Stimulated activated CD4-positive, alpha-beta T cell treated with anti-CD3 and anti-CD28 coated beads, TNF-alpha, amount 100 ng/mL, for 1 hour (primary cell): ENCODE data around the gene C1orf159.
"Not testable (repeated sequence)": the region's sequence is repeated elsewhere in the genome, so short reads cannot be mapped to it uniquely, and the experiment has no call there.

ENCODE experiments used
- DNase-seq, 3 donors: peaks; one replicate each; pipeline ENCODE4 v3.0.0-alpha.2; 2020; ENCODE audit warnings: low read depth in 3 of 3, low spot score in 1 of 3

The C1orf159 gene

GRCh38 chr1:1083416-1084371 is 32.2 kb downstream of the C1orf159 start:
- DNase-seq, result no peak

GRCh38 chr1:1082776-1083415 is 33.0 kb downstream of the C1orf159 start:
- DNase-seq, result no peak

- DNase-seq, result no peak
Measured at GRCh38 chr1:1082239-1082775, 33.6 kb downstream of the C1orf159 start.

- no peak for DNase-seq
Measured at GRCh38 chr1:1081311-1082238, 34.3 kb downstream of the C1orf159 start.

GRCh38 chr1:1080951-1081310 is 35.0 kb downstream of the C1orf159 start:
- DNase-seq, result no peak

- no peak for DNase-seq
Measured at GRCh38 chr1:1080122-1080757, 35.6 kb downstream of the C1orf159 start.

GRCh38 chr1:1079408-1080121 is 36.3 kb downstream of the C1orf159 start:
- no peak for DNase-seq

GRCh38 chr1:1077396-1077795 is 38.5 kb downstream of the C1orf159 start:
- not testable (repeated sequence) for DNase-seq

- DNase-seq, result no peak
Measured at GRCh38 chr1:1075148-1075935, 40.5 kb downstream of the C1orf159 start.

- DNase-seq, result no peak
Measured at GRCh38 chr1:1074631-1075147, 41.2 kb downstream of the C1orf159 start.

GRCh38 chr1:1073743-1074587 is 41.9 kb downstream of the C1orf159 start, which contains the start of gene RNF223:
RNF223 (minus strand) TSS chr1:1074306; CDS start chr1:1072566, 1,740 bp downstream.
- DNase-seq, result no peak

GRCh38 chr1:1072849-1073742 is 42.8 kb downstream of the C1orf159 start:
- no peak for DNase-seq

GRCh38 chr1:1072299-1072848 is 43.5 kb downstream of the C1orf159 start:
- no peak for DNase-seq

GRCh38 chr1:1071486-1072298 is 44.2 kb downstream of the C1orf159 start:
- DNase-seq, result no peak
